Spinal cord (tissue), 10 donors: ENCODE data around the gene TAX1BP1. TPM values are rescaled to one million over a fixed set of nuclear protein-coding genes. Genes with fewer than 3 reads are reported as not detected.
A peak's percentile ranks its signal among the peaks of the same experiment; 100 is the strongest.

Source experiments
- DNase-seq, 6 donors: peaks; one replicate each; pipeline versions ENCODE4 v3.0.0 to v3.0.0-alpha.2; 2013 to 2015; ENCODE audit warnings: low spot score in 6 of 6, low read depth in 4 of 6
- H3K27ac ChIP-seq: one replicate; pipeline ENCODE4 v1.5.1; 2013; ENCODE audit warnings: low read depth, low read length, control low read depth
- H3K27me3 ChIP-seq: one replicate; pipeline ENCODE4 v1.6.1; 2013; ENCODE audit warnings: low read length; ENCODE audit not compliant: control insufficient read depth, insufficient read depth
- H3K36me3 ChIP-seq: one replicate; pipeline ENCODE4 v1.6.1; 2013; ENCODE audit warnings: low read length; ENCODE audit not compliant: control insufficient read depth, insufficient read depth
- H3K4me1 ChIP-seq: one replicate; pipeline ENCODE4 v1.6.1; 2013; ENCODE audit warnings: low read length; ENCODE audit not compliant: control insufficient read depth, insufficient read depth
- H3K4me3 ChIP-seq: one replicate; pipeline ENCODE4 v1.5.1; 2013; ENCODE audit warnings: low read depth, low read length, control low read depth
- H3K9me3 ChIP-seq: one replicate; pipeline ENCODE4 v1.6.1; 2013; ENCODE audit warnings: low read length; ENCODE audit not compliant: control insufficient read depth, insufficient read depth
- WGBS: methylation state at CpG from one replicate; pipeline ENCODE4 v1.1.5; 2013; ENCODE audit warnings: missing lambda C conversion rate; ENCODE audit not compliant: insufficient coverage; 5-methylcytosine and 5-hydroxymethylcytosine counted together
- polyA plus RNA-seq, 2 donors: library from polyadenylated mRNA; unstranded; fragments of 120-200 nt; gene quantifications; one replicate each; pipeline ENCODE4 v1.2.1, GENCODE V29; 2013; ENCODE audit not compliant: insufficient read length in 2 of 2
- total RNA-seq, 2 donors: library from RNA; depleted of rRNA in 1 of 2; stranded (reverse); fragments of 120-200 nt in 1 of 2; fragments of >200 nt in 1 of 2; gene quantifications; one replicate each; pipeline versions ENCODE4 v1.2.3 to v1.2.4, GENCODE V29; 2013 to 2014
- donor health status: healthy.

TAX1BP1 gene
- total and polyA plus RNA-seq, 4 donors: 91.2 to 119 (median 107) TPM

GRCh38 chr7:27705200-27705594 lies 34.8 kb upstream of the TAX1BP1 start:
- 100% methylated on average over 1 of the region's 2 CpGs for WGBS
- no peaks in the 10 kb centered on the region for H3K4me1 ChIP-seq
- no peaks in the 10 kb centered on the region for H3K9me3 ChIP-seq
- no peaks in the 10 kb centered on the region for H3K27me3 ChIP-seq
- H3K4me3 ChIP-seq: no peak overlapping the region
- DNase-seq: no peak
- no peaks in the 10 kb centered on the region for H3K36me3 ChIP-seq
- no peak overlapping the region for H3K27ac ChIP-seq

- Histone ChIP-seq H3K4me3 (no peak overlapping the region), H3K27me3 (no peaks in the 10 kb centered on the region), H3K27ac (no peak overlapping the region), H3K36me3 (no peaks in the 10 kb centered on the region), H3K9me3 (no peaks in the 10 kb centered on the region), H3K4me1 (no peaks in the 10 kb centered on the region)
- no peak for DNase-seq
- no CpG with 5 or more reads among the region's 6 CpGs for WGBS
These were observed 31.5 kb upstream of the TAX1BP1 start for GRCh38 chr7:27708485-27708884.

GRCh38 chr7:27709137-27710075 lies 30.6 kb upstream of the TAX1BP1 start:
- no peak overlapping the region for H3K27ac ChIP-seq
- no peaks in the 10 kb centered on the region for H3K4me1 ChIP-seq
- no peaks in the 10 kb centered on the region for H3K9me3 ChIP-seq
- H3K27me3 ChIP-seq: no peaks in the 10 kb centered on the region
- DNase-seq: no peak
- WGBS: 88% methylated on average over 2 of the region's 2 CpGs
- no peak overlapping the region for H3K4me3 ChIP-seq
- no peaks in the 10 kb centered on the region for H3K36me3 ChIP-seq

GRCh38 chr7:27712217-27712616 lies 27.7 kb upstream of the TAX1BP1 start:
- H3K27ac ChIP-seq: no peak overlapping the region
- H3K4me3 ChIP-seq: no peak overlapping the region
- H3K9me3 ChIP-seq: no peaks in the 10 kb centered on the region
- H3K4me1 ChIP-seq: no peaks in the 10 kb centered on the region
- WGBS: no CpG with 5 or more reads among the region's 3 CpGs
- no peaks in the 10 kb centered on the region for H3K27me3 ChIP-seq
- H3K36me3 ChIP-seq: no peaks in the 10 kb centered on the region
- DNase-seq: no peak

GRCh38 chr7:27714831-27715444 lies 25.0 kb upstream of the TAX1BP1 start:
- no peak overlapping the region for H3K4me3 ChIP-seq
- H3K36me3 ChIP-seq: no peaks in the 10 kb centered on the region
- no peaks in the 10 kb centered on the region for H3K4me1 ChIP-seq
- DNase-seq: no peak
- H3K27ac ChIP-seq: no peak overlapping the region
- H3K9me3 ChIP-seq: no peaks in the 10 kb centered on the region
- no peaks in the 10 kb centered on the region for H3K27me3 ChIP-seq
- WGBS: no CpG with 5 or more reads among the region's 4 CpGs

GRCh38 chr7:27723085-27723484 lies 16.9 kb upstream of the TAX1BP1 start:
- WGBS: no CpG with 5 or more reads among the region's 1 CpG
- H3K27me3 ChIP-seq: no peaks in the 10 kb centered on the region
- peaks cover 4% of the 10 kb centered on the region for H3K4me1 ChIP-seq
- no peaks in the 10 kb centered on the region for H3K36me3 ChIP-seq
- no peaks in the 10 kb centered on the region for H3K9me3 ChIP-seq
- H3K4me3 ChIP-seq: no peak overlapping the region
- H3K27ac ChIP-seq: no peak overlapping the region
- DNase-seq: peak in 4 of 6 donors; percentile 36 to 91 (median 66)

- 60% methylated on average over 2 of the region's 6 CpGs for WGBS
- DNase-seq: no peak
These were observed 12.9 kb upstream of the TAX1BP1 start for GRCh38 chr7:27727058-27727457.

GRCh38 chr7:27730112-27730511 lies 9.8 kb upstream of the TAX1BP1 start:
- no peaks in the 10 kb centered on the region for H3K4me1 ChIP-seq
- H3K9me3 ChIP-seq: no peaks in the 10 kb centered on the region
- WGBS: no CpG with 5 or more reads among the region's 6 CpGs
- H3K4me3 ChIP-seq: no peak overlapping the region
- no peaks in the 10 kb centered on the region for H3K36me3 ChIP-seq
- DNase-seq: no peak
- no peak overlapping the region for H3K27ac ChIP-seq
- no peaks in the 10 kb centered on the region for H3K27me3 ChIP-seq

More at GRCh38 chr7:27727058-27727457, 12.9 kb upstream of the TAX1BP1 start:
- peaks cover 4% of the 10 kb centered on the region for H3K4me1 ChIP-seq
- H3K27ac ChIP-seq: no peak overlapping the region
- no peaks in the 10 kb centered on the region for H3K27me3 ChIP-seq
- H3K4me3 ChIP-seq: no peak overlapping the region
- no peaks in the 10 kb centered on the region for H3K36me3 ChIP-seq
- H3K9me3 ChIP-seq: no peaks in the 10 kb centered on the region

- no peaks in the 10 kb centered on the region for H3K9me3 ChIP-seq
- no peak overlapping the region for H3K27ac ChIP-seq
- no peaks in the 10 kb centered on the region for H3K4me1 ChIP-seq
- DNase-seq: no peak
- 89% methylated on average over 2 of the region's 2 CpGs for WGBS
- no peaks in the 10 kb centered on the region for H3K36me3 ChIP-seq
- no peaks in the 10 kb centered on the region for H3K27me3 ChIP-seq
- H3K4me3 ChIP-seq: no peak overlapping the region
These were observed 5.4 kb upstream of the TAX1BP1 start for GRCh38 chr7:27734583-27734982.

- Histone ChIP-seq H3K4me1 (no peaks in the 10 kb centered on the region), H3K36me3 (no peaks in the 10 kb centered on the region), H3K27ac (no peak overlapping the region), H3K9me3 (no peaks in the 10 kb centered on the region), H3K27me3 (no peaks in the 10 kb centered on the region), H3K4me3 (no peak overlapping the region)
- DNase-seq: no peak
- 83% methylated on average over 1 of the region's 1 CpG for WGBS
These were observed 4.8 kb upstream of the TAX1BP1 start for GRCh38 chr7:27735165-27735564.
